ENCODE results near the gene RNF144B. TPM values are rescaled to one million over a fixed set of nuclear protein-coding genes. Genes with fewer than 3 reads are reported as not detected.

RNF144B gene
- total RNA-seq, 2 donors from 2014 or later = 1.4 to 1.5 TPM

DNA sequence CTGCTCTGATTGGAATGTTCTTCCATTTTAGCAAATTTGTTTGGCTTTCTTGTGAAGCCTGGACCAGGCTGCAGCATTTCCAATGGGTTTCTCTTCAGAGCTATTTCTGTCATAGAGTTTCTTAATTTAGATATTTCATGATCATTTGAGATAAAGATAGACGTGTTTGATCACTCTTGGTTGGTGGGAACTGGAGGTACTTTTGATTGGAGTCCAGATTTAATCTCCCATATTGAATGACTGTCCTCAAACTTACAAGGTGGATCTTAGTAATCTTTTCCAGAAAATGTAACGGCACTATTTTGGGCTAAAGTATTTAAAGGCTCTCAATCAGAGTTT lies 29.2 kb downstream of the RNF144B start:
- no peak for DNase-seq
- no peaks in the 10 kb centered on the region for H3K36me3 Mint-ChIP-seq (ENCODE audit: low read depth)
- Histone ChIP-seq H3K9ac (ENCODE audit: extremely low read depth, low read length, poor library complexity, severe bottlenecking) (no peak overlapping the region), H3K9me3 (ENCODE audit: control insufficient read depth, low read length) (no peaks in the 10 kb centered on the region), H3K4me1 (ENCODE audit: control insufficient read depth, insufficient read depth, low read length) (no peaks in the 10 kb centered on the region), H3K4me3 (ENCODE audit: low read length) (no peak overlapping the region), H3K36me3 (ENCODE audit: control insufficient read depth, insufficient read depth, low read length) (no peaks in the 10 kb centered on the region), H3K27ac (ENCODE audit: low read depth, low read length) (no peak overlapping the region), H3K27me3 (ENCODE audit: control insufficient read depth, insufficient read depth, low read length, poor library complexity, severe bottlenecking) (no peaks in the 10 kb centered on the region)
- TF ChIP-seq, protein P1, sequence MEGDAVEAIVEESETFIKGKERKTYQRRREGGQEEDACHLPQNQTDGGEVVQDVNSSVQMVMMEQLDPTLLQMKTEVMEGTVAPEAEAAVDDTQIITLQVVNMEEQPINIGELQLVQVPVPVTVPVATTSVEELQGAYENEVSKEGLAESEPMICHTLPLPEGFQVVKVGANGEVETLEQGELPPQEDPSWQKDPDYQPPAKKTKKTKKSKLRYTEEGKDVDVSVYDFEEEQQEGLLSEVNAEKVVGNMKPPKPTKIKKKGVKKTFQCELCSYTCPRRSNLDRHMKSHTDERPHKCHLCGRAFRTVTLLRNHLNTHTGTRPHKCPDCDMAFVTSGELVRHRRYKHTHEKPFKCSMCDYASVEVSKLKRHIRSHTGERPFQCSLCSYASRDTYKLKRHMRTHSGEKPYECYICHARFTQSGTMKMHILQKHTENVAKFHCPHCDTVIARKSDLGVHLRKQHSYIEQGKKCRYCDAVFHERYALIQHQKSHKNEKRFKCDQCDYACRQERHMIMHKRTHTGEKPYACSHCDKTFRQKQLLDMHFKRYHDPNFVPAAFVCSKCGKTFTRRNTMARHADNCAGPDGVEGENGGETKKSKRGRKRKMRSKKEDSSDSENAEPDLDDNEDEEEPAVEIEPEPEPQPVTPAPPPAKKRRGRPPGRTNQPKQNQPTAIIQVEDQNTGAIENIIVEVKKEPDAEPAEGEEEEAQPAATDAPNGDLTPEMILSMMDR (conservative IDR thresholded peaks at IDR 0.05) = no peak
- no peaks in the 10 kb centered on the region for H3K27me3 Mint-ChIP-seq (ENCODE audit: insufficient read depth)
- no peak overlapping the region for H3K27ac Mint-ChIP-seq
- H3K4me1 Mint-ChIP-seq = no peaks in the 10 kb centered on the region
- no peaks in the 10 kb centered on the region for H3K9me3 Mint-ChIP-seq
- WGBS, 2 experiments (ENCODE audit: insufficient coverage in 1 of 2, insufficient read length in 1 of 2) = 100% methylated on average over 1 to 2 of the region's 2 CpGs
- no peak overlapping the region for H3K4me3 Mint-ChIP-seq

DNA sequence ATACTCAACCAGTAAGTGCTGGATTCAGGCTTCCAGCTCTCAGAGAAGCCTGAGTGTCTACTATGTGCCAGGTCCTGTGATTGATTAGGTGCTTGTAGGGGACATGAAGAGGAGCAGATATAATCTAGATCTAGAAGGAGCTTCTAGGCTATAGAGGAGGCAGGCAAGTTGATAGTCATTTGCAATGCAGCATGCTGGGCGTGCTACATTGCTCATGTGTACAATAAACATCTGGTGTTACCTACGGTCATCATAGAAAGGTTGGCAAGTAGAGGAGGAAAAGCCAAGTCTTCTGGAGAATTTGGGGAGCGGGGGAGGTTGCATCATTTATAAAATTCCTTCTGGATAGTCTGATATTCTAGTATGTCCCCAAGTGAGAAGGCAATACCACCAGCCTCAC lies 33.2 kb downstream of the RNF144B start:
- Histone ChIP-seq H3K27me3 (ENCODE audit: control insufficient read depth, insufficient read depth, low read length, poor library complexity, severe bottlenecking) (no peaks in the 10 kb centered on the region), H3K27ac (ENCODE audit: low read depth, low read length) (no peak overlapping the region), H3K36me3 (ENCODE audit: control insufficient read depth, insufficient read depth, low read length) (no peaks in the 10 kb centered on the region), H3K9ac (ENCODE audit: extremely low read depth, low read length, poor library complexity, severe bottlenecking) (no peak overlapping the region), H3K4me3 (ENCODE audit: low read length) (no peak overlapping the region), H3K4me1 (ENCODE audit: control insufficient read depth, insufficient read depth, low read length) (peaks cover 6% of the 10 kb centered on the region), H3K9me3 (ENCODE audit: control insufficient read depth, low read length) (no peaks in the 10 kb centered on the region)
- Mint-ChIP-seq H3K9me3 (no peaks in the 10 kb centered on the region), H3K27me3 (ENCODE audit: insufficient read depth) (no peaks in the 10 kb centered on the region), H3K4me3 (no peak overlapping the region), H3K27ac (no peak overlapping the region), H3K4me1 (peaks cover 15% of the 10 kb centered on the region), H3K36me3 (ENCODE audit: low read depth) (no peaks in the 10 kb centered on the region)
- TF ChIP-seq, protein P1 (conservative IDR thresholded peaks at IDR 0.05) = no peak
- 94 to 100% methylated on average over 1 to 3 of the region's 3 CpGs for WGBS, 2 experiments (ENCODE audit: insufficient coverage in 1 of 2, insufficient read length in 1 of 2)
- no peak for DNase-seq

DNA sequence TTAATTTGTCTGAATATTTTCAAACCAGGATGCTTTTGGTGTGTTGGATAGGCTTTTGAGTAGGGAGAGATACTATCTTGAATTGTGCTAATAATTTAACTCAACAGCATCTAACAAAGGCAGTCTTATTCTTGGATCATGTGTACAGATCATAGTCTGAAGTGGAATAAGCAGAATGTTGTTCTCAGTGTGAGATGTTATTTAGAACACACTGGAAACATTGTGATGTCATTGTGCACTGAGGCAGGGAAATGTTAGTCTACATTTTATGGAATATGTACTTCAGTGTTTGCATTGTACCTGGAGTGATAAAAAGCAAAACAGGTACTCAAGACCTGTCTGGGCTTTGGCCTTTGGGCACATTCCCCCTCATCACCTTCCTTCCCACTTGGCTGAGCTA lies 35.0 kb downstream of the RNF144B start:
- Histone ChIP-seq H3K9me3 (ENCODE audit: control insufficient read depth, low read length) (no peaks in the 10 kb centered on the region), H3K4me1 (ENCODE audit: control insufficient read depth, insufficient read depth, low read length) (peaks cover 9% of the 10 kb centered on the region), H3K36me3 (ENCODE audit: control insufficient read depth, insufficient read depth, low read length) (no peaks in the 10 kb centered on the region), H3K27ac (ENCODE audit: low read depth, low read length) (no peak overlapping the region), H3K4me3 (ENCODE audit: low read length) (no peak overlapping the region), H3K27me3 (ENCODE audit: control insufficient read depth, insufficient read depth, low read length, poor library complexity, severe bottlenecking) (no peaks in the 10 kb centered on the region), H3K9ac (ENCODE audit: extremely low read depth, low read length, poor library complexity, severe bottlenecking) (no peak overlapping the region)
- H3K4me3 Mint-ChIP-seq = no peak overlapping the region
- no peaks in the 10 kb centered on the region for H3K27me3 Mint-ChIP-seq (ENCODE audit: insufficient read depth)
- no peak overlapping the region for H3K27ac Mint-ChIP-seq
- H3K4me1 Mint-ChIP-seq = peaks cover 21% of the 10 kb centered on the region
- no peaks in the 10 kb centered on the region for H3K36me3 Mint-ChIP-seq (ENCODE audit: low read depth)
- H3K9me3 Mint-ChIP-seq = no peaks in the 10 kb centered on the region
- TF ChIP-seq, protein P1 (conservative IDR thresholded peaks at IDR 0.05) = no peak
- DNase-seq = no peak

Data from endodermal cell (in vitro differentiated cells).